HG03175 (cell line): Measurements from ENCODE around the gene ACOT11.
"Not testable (repeated sequence)": the region's sequence is repeated elsewhere in the genome, so short reads cannot be mapped to it uniquely, and the experiment has no call there.

Experiments
- ATAC-seq: cut with Tn5 transposase; IDR thresholded peaks from one replicate; pipeline ENCODE4 v1.9.1; 2021; ENCODE audit warnings: mild to moderate bottlenecking, moderate library complexity; ENCODE audit not compliant: unreplicated experiment

ACOT11 gene

GRCh38 chr1:54547601-54548388 lies at the start of gene ACOT11:
TSS of gene ACOT11 (plus strand) at chr1:54548228. CDS start at chr1:54548310, 82 bp downstream.
- no peak for ATAC-seq

- ATAC-seq = no peak
These were observed 49.5 kb upstream of the ACOT11 start for GRCh38 chr1:54498383-54499096.

GRCh38 chr1:54499097-54499359 lies 49.0 kb upstream of the ACOT11 start:
- no peak for ATAC-seq

- ATAC-seq = no peak
These were observed 48.5 kb upstream of the ACOT11 start for GRCh38 chr1:54499360-54500106.

GRCh38 chr1:54500107-54500431 lies 48.0 kb upstream of the ACOT11 start:
- no peak for ATAC-seq

GRCh38 chr1:54501849-54502248 lies 46.2 kb upstream of the ACOT11 start:
- ATAC-seq = no peak

- no peak for ATAC-seq
These were observed 45.7 kb upstream of the ACOT11 start for GRCh38 chr1:54502342-54502741.

GRCh38 chr1:54506594-54506993 lies 41.4 kb upstream of the ACOT11 start:
- no peak for ATAC-seq

GRCh38 chr1:54507033-54507870 lies 40.8 kb upstream of the ACOT11 start:
- no peak for ATAC-seq

- no peak for ATAC-seq
These were observed 37.2 kb upstream of the ACOT11 start for GRCh38 chr1:54510715-54511270.

GRCh38 chr1:54513921-54514580 lies 34.0 kb upstream of the ACOT11 start:
- not testable (repeated sequence) for ATAC-seq

GRCh38 chr1:54516249-54516920 lies 31.6 kb upstream of the ACOT11 start:
- ATAC-seq = no peak

- ATAC-seq = no peak
These were observed 30.5 kb upstream of the ACOT11 start for GRCh38 chr1:54517496-54517895.

- no peak for ATAC-seq
These were observed 29.5 kb upstream of the ACOT11 start for GRCh38 chr1:54518489-54518888.

GRCh38 chr1:54519709-54520108 lies 28.3 kb upstream of the ACOT11 start:
- no peak for ATAC-seq

- no peak for ATAC-seq
These were observed 27.3 kb upstream of the ACOT11 start for GRCh38 chr1:54520631-54521321.

GRCh38 chr1:54526565-54526964 lies 21.5 kb upstream of the ACOT11 start:
- not testable (repeated sequence) for ATAC-seq

GRCh38 chr1:54528613-54529012 lies 19.4 kb upstream of the ACOT11 start:
- no peak for ATAC-seq

- ATAC-seq = no peak
These were observed 16.0 kb upstream of the ACOT11 start for GRCh38 chr1:54532033-54532432.
